ENCODE data around the gene IL10RB. TPM values are rescaled to one million over a fixed set of nuclear protein-coding genes. Genes with fewer than 3 reads are reported as not detected.
A peak's percentile ranks its signal among the peaks of the same experiment; 100 is the strongest.

IL10RB gene
- total RNA-seq, 1 donor from 2014 or later = 19.2 TPM

DNA sequence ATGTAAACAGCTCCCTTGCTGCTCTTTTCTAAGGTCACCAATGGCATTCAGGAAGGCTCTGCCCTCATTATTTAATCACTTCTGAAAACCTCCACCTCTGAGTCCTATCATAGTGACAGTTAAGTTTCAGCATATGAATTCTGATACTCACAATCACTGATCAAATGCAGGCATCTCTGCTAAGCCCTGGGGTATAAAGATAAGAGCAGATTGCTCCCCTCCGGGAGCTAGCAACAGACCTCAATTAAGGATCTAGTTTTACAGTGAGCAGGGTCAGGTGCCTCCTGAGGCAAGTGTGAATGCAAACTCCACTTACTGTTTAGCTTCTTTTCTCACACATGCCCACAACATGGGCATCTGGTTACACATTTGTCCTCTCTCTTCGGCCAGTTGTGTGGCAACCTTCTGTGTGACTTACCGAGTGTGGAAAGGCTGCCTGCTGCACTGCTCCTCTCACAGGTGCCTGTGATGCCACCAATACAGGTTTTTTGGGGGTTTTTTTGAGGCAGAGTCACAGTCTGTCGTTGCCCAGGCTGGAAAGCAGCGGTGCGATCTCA, 15.0 kb downstream of the IL10RB start:
- H3K27me3 Mint-ChIP-seq (ENCODE audit: low read depth) = no peaks in the 10 kb centered on the region
- H3K9me3 Mint-ChIP-seq = peaks cover 35% of the 10 kb centered on the region
- peaks cover 59% of the 10 kb centered on the region for H3K36me3 Mint-ChIP-seq
- H3K4me1 Mint-ChIP-seq = peaks cover 4% of the 10 kb centered on the region
- no peak overlapping the region for H3K4me3 Mint-ChIP-seq
- no peak for DNase-seq (ENCODE audit: low spot score in 2 of 2, unreplicated experiment in 2 of 2)
- TF ChIP-seq, protein P1, sequence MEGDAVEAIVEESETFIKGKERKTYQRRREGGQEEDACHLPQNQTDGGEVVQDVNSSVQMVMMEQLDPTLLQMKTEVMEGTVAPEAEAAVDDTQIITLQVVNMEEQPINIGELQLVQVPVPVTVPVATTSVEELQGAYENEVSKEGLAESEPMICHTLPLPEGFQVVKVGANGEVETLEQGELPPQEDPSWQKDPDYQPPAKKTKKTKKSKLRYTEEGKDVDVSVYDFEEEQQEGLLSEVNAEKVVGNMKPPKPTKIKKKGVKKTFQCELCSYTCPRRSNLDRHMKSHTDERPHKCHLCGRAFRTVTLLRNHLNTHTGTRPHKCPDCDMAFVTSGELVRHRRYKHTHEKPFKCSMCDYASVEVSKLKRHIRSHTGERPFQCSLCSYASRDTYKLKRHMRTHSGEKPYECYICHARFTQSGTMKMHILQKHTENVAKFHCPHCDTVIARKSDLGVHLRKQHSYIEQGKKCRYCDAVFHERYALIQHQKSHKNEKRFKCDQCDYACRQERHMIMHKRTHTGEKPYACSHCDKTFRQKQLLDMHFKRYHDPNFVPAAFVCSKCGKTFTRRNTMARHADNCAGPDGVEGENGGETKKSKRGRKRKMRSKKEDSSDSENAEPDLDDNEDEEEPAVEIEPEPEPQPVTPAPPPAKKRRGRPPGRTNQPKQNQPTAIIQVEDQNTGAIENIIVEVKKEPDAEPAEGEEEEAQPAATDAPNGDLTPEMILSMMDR (IDR thresholded peaks at IDR 0.05; ENCODE audit: unreplicated experiment) = no peak
- H3K27ac Mint-ChIP-seq = no peak overlapping the region

DNA sequence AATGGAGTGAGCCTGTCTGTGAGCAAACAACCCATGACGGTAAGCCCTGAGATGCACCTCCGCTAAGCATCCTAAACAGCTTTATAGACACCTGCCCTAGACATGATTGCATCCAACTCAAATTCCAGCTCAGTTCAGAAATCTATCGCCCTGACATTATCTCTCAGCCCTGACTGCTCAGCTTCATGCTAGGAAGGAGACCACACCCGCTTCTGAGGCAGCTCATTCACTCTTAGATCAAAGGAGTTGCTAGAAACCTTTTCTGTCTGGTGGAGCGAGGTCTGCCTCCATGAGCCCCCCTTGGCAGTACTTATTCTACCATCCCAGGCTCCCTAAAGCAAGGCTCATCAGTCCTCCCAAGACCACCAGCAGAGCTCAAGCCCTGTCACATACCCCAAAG, 17.0 kb downstream of the IL10RB start:
- Mint-ChIP-seq H3K9me3 (peaks cover 24% of the 10 kb centered on the region), H3K4me1 (peaks cover 21% of the 10 kb centered on the region), H3K27me3 (ENCODE audit: low read depth) (no peaks in the 10 kb centered on the region), H3K36me3 (peaks cover 47% of the 10 kb centered on the region), H3K4me3 (no peak overlapping the region), H3K27ac (peak overlapping the region; percentile 59)
- DNase-seq (ENCODE audit: low spot score in 2 of 2, unreplicated experiment in 2 of 2) = no peak
- TF ChIP-seq, protein P1 (IDR thresholded peaks at IDR 0.05; ENCODE audit: unreplicated experiment) = no peak

GRCh38 chr21:33286076-33286475, 19.9 kb downstream of the IL10RB start:
- Mint-ChIP-seq H3K36me3 (peaks cover 26% of the 10 kb centered on the region), H3K4me3 (no peak overlapping the region), H3K27ac (peak overlapping the region; percentile 93), H3K9me3 (peaks cover under 1% of the 10 kb centered on the region), H3K27me3 (ENCODE audit: low read depth) (no peaks in the 10 kb centered on the region), H3K4me1 (peaks cover 38% of the 10 kb centered on the region)
- TF ChIP-seq, protein P1 (IDR thresholded peaks at IDR 0.05; ENCODE audit: unreplicated experiment) = no peak
- no peak for DNase-seq (ENCODE audit: low spot score in 2 of 2, unreplicated experiment in 2 of 2)

DNA sequence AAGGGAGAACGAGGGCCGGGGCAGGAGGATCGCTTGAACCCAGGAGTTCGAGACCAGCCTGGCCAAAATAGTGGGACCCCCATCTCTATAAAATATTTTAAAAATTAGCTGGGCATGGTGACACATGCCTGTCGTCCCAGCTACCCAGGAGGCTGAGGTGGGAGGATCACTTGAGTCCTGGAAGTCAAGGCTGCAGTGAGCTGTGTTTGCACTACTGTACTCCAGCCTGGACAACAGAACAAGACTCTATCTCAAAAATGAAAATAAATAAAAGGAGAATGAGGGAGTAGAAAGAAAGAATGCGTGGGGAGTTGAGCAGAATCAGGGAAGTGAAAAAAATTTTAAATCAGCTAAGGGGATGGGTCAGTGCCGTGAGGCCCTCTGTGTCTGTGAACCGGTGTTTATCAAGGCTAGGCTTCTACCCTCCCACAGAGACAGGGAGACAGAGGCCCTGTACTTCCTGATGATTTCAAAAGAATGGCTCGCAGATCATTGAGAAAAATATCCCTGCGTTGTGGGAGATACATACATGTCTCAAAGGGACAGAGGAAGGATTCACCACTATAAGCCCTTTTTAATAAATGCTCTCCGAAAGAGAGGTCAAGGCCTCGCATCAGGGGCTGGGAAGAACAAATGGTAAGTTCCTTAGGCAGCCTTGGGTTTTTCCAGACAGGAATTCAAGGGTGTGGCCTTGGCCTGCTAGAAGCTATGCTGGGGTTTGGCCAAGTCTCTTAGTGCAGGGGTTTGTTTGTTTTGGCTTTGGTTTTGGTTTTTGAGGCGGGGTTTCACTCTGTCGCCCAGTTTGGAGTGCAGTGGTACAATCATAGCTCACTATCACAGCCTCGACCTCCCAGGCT, 20.7 kb downstream of the IL10RB start:
- Mint-ChIP-seq H3K4me3 (no peak overlapping the region), H3K36me3 (peaks cover 25% of the 10 kb centered on the region), H3K4me1 (peaks cover 38% of the 10 kb centered on the region), H3K9me3 (no peaks in the 10 kb centered on the region), H3K27me3 (ENCODE audit: low read depth) (no peaks in the 10 kb centered on the region), H3K27ac (peak overlapping the region; percentile 93)
- TF ChIP-seq, protein P1 (IDR thresholded peaks at IDR 0.05; ENCODE audit: unreplicated experiment) = no peak
- no peak for DNase-seq (ENCODE audit: low spot score in 2 of 2, unreplicated experiment in 2 of 2)

DNA sequence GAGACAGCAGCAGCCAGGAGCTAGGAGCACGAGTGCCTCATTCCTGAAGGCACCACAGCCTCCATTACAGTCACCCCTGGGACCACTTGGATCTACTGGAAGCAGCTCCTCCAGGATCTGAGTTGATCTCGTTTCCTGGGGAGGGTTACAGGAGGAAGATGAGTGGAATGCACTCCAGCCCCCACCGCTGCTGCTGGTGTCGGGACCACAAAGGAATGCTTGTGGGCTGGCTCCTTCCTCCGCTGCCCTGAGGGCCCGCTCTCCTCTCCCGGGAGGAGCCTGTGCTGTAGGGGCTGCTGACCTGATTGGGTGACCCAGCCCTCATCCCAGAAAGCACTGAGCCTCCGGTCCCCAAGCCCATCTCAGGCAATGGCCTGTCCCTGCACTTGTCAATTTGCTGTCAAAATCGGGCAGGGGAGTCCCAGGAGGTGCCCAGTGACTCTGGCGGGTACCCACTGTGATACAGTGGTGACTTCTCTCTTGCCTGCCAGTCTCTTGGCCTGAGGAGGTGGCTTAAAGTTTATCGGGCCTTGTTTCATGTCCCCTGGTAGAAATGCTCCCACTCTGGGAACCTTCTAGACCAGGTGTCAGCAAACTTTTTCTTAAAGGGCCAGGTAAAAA, 23.1 kb downstream of the IL10RB start:
- Mint-ChIP-seq H3K36me3 (peaks cover 13% of the 10 kb centered on the region), H3K27me3 (ENCODE audit: low read depth) (no peaks in the 10 kb centered on the region), H3K27ac (peak overlapping the region; percentile 93), H3K9me3 (no peaks in the 10 kb centered on the region), H3K4me3 (no peak overlapping the region), H3K4me1 (peaks cover 45% of the 10 kb centered on the region)
- DNase-seq (ENCODE audit: low spot score in 2 of 2, unreplicated experiment in 2 of 2) = no peak
- TF ChIP-seq, protein P1 (IDR thresholded peaks at IDR 0.05; ENCODE audit: unreplicated experiment) = no peak

All from mesothelial cell of epicardium (in vitro differentiated cells).